IMR-90 (cell line): Measurements from ENCODE around the gene TMEM184B.

Experiments
- CHD1 ChIP-seq: IDR thresholded peaks from 2 replicates; pipeline ENCODE4 v1.6.1; 2012; ENCODE audit warnings: low read depth, low read length, improper control_type of control experiment
- MAZ ChIP-seq: IDR thresholded peaks from 2 replicates; pipeline ENCODE4 v1.6.1; 2012; ENCODE audit warnings: low read depth, mild to moderate bottlenecking, low read length, improper control_type of control experiment, moderate library complexity, borderline replicate concordance
- MXI1 ChIP-seq: IDR thresholded peaks from 2 replicates; pipeline ENCODE4 v1.6.1; 2012; ENCODE audit warnings: low read depth, mild to moderate bottlenecking, low read length, moderate library complexity, borderline replicate concordance
- NFE2L2 ChIP-seq: fragments of 150-350 bp; IDR thresholded peaks from 2 replicates; pipeline ENCODE4 v1.6.1; 2016; ENCODE audit warnings: low read depth, mild to moderate bottlenecking, low read length
- POLR2A ChIP-seq: IDR thresholded peaks from 2 replicates; pipeline ENCODE4 v1.6.1; 2012; ENCODE audit warnings: mild to moderate bottlenecking, low read depth, low read length
- RAD21 ChIP-seq: IDR thresholded peaks from 2 replicates; pipeline ENCODE4 v1.6.1; 2012; ENCODE audit warnings: low read length, improper control_type of control experiment
- RCOR1 ChIP-seq: IDR thresholded peaks from 2 replicates; pipeline ENCODE4 v1.6.1; 2012; ENCODE audit warnings: mild to moderate bottlenecking, low read length, improper control_type of control experiment; ENCODE audit not compliant: insufficient replicate concordance
- RFX5 ChIP-seq: IDR thresholded peaks from 2 replicates; pipeline ENCODE4 v1.8.0; 2012; ENCODE audit warnings: low read depth, mild to moderate bottlenecking, low read length, moderate library complexity
- SMC3 ChIP-seq: fragments of 150-350 bp; IDR thresholded peaks from 2 replicates; pipeline ENCODE4 v1.6.1; 2016; ENCODE audit warnings: low read depth, mild to moderate bottlenecking, antibody characterized with exemption, low read length, moderate library complexity
- TF ChIP-seq, protein P1 (sequence below): conservative IDR thresholded peaks from 2 replicates; pipeline ENCODE4 v1.5.1; 2012; ENCODE audit warnings: mild to moderate bottlenecking, low read depth, low read length, improper control_type of control experiment
- TF ChIP-seq, protein P2 (sequence below): fragments of 150-350 bp; IDR thresholded peaks from 2 replicates; pipeline ENCODE4 v1.6.1; 2017; ENCODE audit warnings: mild to moderate bottlenecking, antibody characterized with exemption, low read length, low read depth

DNA sequence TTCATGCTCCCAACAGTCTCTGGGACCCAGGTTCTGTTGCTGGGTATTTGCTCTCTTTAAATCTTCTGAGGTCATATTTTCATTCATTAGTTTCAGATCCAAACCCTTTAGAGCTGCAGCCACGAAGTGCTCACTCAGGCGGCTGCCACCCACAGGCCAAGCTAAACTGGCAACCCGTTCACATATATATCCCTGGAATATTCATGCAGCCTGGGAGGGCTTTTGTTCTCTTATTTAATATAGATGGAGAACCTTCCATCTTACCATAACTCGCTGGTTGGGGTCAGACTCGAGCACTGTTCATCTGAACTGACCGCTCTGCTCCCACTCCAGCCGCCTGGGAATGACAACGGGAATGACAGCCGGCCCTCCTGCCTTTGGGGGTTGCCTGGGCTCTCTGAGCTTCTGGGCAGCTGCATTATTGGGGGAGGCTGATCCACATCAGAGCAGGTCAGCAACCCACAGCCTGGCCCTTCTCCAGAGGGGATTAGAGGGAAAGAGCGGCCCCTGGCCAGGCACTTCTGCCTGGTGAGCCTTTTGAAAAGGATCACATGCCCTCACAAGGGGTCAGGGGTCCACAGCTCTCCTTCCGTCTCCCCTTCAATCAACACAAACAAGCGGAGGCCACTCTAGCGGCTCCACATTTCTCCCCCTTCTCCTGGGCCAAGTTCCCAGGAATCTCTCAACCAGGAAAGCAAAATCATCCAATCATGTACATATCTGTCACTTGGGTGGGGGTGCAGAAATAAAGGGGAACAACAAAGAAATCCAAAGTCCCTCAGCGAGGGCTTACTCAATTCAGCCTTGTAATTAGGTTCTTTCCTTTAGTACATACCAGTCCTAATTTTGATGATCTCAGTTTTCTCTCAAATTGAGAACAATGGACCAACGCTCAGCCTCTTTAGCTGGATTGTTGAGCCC, 11.8 kb downstream of the TMEM184B start:
- TF ChIP-seq, protein P1, sequence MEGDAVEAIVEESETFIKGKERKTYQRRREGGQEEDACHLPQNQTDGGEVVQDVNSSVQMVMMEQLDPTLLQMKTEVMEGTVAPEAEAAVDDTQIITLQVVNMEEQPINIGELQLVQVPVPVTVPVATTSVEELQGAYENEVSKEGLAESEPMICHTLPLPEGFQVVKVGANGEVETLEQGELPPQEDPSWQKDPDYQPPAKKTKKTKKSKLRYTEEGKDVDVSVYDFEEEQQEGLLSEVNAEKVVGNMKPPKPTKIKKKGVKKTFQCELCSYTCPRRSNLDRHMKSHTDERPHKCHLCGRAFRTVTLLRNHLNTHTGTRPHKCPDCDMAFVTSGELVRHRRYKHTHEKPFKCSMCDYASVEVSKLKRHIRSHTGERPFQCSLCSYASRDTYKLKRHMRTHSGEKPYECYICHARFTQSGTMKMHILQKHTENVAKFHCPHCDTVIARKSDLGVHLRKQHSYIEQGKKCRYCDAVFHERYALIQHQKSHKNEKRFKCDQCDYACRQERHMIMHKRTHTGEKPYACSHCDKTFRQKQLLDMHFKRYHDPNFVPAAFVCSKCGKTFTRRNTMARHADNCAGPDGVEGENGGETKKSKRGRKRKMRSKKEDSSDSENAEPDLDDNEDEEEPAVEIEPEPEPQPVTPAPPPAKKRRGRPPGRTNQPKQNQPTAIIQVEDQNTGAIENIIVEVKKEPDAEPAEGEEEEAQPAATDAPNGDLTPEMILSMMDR = peak; percentile 25
- TF ChIP-seq MXI1 = no peak
- no peak for TF ChIP-seq SMC3
- TF ChIP-seq CHD1 = no peak
- no peak for TF ChIP-seq POLR2A
- peak; percentile 32; the same call in 1 of the 2 replicates for TF ChIP-seq RAD21
- no peak for TF ChIP-seq NFE2L2
- TF ChIP-seq RCOR1 = no peak
- no peak for TF ChIP-seq MAZ
- TF ChIP-seq, protein P2, sequence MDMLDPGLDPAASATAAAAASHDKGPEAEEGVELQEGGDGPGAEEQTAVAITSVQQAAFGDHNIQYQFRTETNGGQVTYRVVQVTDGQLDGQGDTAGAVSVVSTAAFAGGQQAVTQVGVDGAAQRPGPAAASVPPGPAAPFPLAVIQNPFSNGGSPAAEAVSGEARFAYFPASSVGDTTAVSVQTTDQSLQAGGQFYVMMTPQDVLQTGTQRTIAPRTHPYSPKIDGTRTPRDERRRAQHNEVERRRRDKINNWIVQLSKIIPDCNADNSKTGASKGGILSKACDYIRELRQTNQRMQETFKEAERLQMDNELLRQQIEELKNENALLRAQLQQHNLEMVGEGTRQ = no peak
- TF ChIP-seq RFX5 = no peak
